GM12872 (cell line): ENCODE measurements around the gene PML.

Experiments used
- TF ChIP-seq, protein P1 (sequence below): IDR thresholded peaks from 3 replicates; pipeline ENCODE4 v1.5.1; 2011; ENCODE audit warnings: low read depth, mild to moderate bottlenecking, low read length, moderate library complexity; ENCODE audit not compliant: insufficient read depth

Gene PML

DNA sequence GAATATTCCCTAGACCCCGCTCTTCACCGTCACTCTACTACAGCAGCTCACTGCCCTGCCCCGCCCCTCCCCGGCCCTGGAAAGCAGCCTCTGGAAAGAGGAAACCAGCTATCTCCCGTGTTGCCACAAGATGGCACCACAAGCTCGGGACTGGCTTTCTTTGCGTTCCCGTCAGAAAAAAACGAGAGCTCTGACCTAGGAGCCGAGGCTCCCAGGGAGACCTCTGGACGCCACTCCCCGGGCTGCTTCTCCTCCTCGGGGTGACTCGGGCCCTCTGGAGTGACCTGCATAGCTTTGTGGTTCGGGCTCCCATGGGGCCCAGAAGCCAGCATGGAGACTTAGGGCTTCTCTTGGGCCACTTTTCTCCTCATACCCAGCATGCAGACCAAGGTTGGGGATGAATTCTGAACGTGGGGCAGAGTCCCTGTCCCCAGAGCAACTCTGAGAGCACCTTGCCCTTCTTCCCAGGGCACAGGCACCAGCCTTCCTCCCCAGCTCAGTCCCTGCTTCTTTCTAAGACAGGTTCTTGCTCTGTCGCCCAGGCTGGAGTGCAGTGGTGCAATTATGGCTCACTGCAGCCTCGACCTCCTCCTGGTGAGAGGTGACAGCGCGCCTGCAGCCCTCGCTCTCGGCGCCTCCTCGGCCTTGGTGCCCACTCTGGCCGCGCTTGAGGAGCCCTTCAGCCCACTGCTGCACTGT lies 21.4 kb upstream of the PML start:
- TF ChIP-seq, protein P1, sequence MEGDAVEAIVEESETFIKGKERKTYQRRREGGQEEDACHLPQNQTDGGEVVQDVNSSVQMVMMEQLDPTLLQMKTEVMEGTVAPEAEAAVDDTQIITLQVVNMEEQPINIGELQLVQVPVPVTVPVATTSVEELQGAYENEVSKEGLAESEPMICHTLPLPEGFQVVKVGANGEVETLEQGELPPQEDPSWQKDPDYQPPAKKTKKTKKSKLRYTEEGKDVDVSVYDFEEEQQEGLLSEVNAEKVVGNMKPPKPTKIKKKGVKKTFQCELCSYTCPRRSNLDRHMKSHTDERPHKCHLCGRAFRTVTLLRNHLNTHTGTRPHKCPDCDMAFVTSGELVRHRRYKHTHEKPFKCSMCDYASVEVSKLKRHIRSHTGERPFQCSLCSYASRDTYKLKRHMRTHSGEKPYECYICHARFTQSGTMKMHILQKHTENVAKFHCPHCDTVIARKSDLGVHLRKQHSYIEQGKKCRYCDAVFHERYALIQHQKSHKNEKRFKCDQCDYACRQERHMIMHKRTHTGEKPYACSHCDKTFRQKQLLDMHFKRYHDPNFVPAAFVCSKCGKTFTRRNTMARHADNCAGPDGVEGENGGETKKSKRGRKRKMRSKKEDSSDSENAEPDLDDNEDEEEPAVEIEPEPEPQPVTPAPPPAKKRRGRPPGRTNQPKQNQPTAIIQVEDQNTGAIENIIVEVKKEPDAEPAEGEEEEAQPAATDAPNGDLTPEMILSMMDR: peak; percentile 87

DNA sequence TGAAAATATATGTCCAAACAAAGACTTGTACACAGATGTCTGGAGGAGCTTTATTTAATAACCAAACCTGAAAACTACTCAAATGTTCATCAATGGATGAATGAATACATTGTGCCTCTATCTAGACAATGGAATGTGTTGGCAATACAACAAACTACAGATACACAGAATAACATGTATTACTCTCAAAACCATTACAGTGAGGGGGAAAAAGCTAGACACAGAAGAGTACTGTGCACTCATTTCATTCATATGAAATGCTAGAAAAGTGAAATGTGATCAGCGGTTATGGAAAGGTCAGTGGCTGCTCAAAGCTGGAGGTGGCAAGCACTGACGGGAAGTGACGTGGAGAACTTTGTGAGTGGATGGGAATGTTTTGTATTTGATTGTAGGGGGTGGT lies 15.6 kb upstream of the PML start:
- TF ChIP-seq, protein P1: no peak

DNA sequence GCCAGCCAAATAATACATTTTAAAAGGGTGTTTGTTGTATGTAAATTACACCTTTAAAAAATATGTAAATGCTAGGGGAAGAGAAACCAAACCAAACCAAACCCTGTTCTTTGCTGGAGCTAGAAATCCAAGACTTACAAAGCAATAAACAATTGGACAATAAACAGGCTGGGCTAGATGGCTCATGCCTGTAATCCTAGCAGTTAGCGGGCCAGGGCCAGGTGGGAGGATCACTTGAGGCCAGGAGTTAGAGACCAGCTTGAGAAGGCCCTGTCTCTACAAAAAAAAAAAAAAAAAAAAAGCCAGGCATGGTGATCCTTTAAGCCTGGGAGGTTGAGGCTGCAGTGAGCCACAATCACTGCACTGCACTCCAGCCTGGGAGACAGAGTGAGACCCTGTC lies 14.9 kb upstream of the PML start:
- TF ChIP-seq, protein P1: no peak

DNA sequence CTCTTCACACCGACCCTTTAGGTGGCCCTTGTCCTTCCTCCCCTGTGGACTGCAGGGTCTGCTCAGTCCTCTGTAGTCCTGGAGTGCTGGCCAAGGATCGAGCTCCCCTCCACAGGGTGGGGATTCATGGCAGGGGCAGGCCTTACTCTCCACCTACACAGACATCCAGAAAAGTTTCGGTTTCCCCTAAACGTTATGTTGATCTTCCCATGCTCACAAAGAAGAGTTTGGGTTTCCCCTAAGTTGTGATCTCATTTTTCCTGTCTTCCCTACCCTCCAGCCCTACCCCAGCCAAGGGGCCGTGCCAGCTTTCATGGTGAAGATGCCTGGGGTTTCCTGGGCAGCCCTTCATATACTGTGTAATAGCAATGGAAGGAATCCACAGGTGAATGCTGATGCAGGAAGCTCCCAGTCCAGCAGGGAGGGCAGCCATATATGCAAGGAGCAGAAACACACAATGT lies 12.7 kb upstream of the PML start:
- TF ChIP-seq, protein P1: no peak

DNA sequence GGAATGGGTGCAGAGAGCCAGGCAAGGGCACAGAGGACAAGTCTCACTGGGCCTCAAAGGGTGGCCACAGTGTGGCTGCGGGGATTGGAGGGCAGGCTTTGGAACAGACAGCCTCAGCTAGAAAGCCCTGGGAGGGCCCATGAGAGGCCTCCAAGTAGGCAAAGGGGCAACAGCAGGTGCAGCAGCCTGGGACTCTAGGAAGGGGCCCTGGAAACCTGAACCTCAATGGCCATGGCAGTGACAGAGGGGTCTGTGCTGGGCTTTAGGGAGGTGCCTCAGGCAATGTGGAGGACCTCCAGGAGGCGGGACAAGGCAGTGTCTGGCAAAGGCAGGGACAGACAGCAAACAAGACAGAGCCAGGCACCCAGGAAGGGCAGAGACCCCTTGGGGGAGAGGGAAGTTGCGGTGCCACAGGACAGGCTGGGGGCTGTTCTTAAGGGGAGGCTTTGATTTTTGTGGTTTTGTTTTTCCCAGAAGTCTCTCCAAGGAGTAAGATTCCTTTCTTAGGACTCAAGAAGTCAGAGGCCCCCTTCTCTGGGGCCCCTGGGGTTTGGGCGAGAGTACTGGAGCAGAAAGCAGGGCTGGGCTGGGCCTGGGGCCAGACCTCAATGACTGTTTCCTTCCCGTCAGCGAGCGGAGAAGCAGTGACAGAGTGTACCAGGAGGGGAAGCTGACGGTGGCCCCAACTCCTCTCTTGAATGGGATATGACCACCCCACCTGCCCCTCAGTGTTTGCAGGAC lies 12.1 kb upstream of the PML start:
- TF ChIP-seq, protein P1: no peak

DNA sequence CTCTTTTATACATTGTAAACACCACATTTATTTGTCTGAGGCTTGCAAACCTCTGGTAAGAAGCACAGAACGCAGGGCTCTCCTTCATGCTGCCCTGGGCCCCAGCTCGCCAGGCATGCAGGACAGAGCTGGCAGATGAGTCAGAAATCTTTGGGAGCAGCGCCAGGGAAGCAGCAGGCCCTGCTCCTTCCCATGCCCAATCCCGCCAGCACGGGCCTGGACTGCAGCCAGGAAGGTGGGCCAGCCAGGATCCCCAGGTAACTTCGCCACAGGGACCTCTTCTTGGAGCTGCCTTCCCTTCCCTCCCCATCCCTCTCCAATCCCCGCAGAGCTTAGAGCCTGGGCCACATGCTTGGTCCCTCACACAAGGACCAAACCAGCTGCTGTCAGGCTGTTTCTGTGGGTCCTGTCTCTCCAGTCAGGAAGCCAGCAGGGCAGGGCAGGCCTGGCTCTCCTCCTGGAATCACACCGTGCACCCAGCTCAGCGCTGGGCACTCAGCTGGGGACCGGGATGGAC lies 11.2 kb upstream of the PML start:
- TF ChIP-seq, protein P1: no peak

DNA sequence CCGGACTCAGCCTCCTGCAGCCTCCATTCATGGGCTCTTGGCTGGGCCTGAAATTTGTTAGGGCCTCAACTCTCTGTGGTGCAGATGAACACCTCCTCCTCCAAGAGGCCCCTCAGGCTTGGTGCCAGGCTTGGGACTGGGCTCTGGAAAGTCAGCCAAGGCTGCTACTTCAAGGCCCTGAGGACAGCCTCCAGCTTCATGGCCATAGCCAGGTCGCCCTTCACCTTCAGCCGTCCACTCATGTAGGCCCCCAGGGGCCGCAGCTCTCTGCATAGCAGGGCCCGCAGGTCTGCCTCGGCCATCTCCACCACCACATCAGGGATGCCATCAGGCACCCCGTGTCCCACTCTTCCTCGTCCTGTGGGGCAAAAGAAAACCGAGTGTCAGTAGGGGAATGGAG lies 10.7 kb upstream of the PML start:
- TF ChIP-seq, protein P1: no peak
